NB4 (cell line): ENCODE data around the gene ZMYND10.
A peak's percentile ranks its signal among the peaks of the same experiment; 100 is the strongest.

Experiments used
- MYC ChIP-seq: IDR thresholded peaks from 2 replicates; pipeline ENCODE4 v1.6.1; 2011; ENCODE audit warnings: low read depth, low read length
- POLR2A ChIP-seq: IDR thresholded peaks from 2 replicates; pipeline ENCODE4 v1.6.1; 2011; ENCODE audit warnings: mild to moderate bottlenecking; ENCODE audit not compliant: insufficient read length; ENCODE audit errors: extremely low read depth
- TF ChIP-seq, protein P1 (sequence below): IDR thresholded peaks from one replicate; pipeline ENCODE4 v1.5.1; 2012; ENCODE audit warnings: low read depth, low read length

- TF ChIP-seq, protein P1, sequence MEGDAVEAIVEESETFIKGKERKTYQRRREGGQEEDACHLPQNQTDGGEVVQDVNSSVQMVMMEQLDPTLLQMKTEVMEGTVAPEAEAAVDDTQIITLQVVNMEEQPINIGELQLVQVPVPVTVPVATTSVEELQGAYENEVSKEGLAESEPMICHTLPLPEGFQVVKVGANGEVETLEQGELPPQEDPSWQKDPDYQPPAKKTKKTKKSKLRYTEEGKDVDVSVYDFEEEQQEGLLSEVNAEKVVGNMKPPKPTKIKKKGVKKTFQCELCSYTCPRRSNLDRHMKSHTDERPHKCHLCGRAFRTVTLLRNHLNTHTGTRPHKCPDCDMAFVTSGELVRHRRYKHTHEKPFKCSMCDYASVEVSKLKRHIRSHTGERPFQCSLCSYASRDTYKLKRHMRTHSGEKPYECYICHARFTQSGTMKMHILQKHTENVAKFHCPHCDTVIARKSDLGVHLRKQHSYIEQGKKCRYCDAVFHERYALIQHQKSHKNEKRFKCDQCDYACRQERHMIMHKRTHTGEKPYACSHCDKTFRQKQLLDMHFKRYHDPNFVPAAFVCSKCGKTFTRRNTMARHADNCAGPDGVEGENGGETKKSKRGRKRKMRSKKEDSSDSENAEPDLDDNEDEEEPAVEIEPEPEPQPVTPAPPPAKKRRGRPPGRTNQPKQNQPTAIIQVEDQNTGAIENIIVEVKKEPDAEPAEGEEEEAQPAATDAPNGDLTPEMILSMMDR, result no peak
- TF ChIP-seq POLR2A (no peak), MYC (peak; percentile 62)
Observed at GRCh38 chr3:50299638-50299928, 45.9 kb downstream of the ZMYND10 start.
